ENCODE data around the gene CASKIN1.

GRCh38 chr16:2197765-2198164, 1.4 kb upstream of the CASKIN1 start:
- TF ChIP-seq EP300 (IDR thresholded peaks at IDR 0.05) (no peak), POLR2A (IDR thresholded peaks at IDR 0.05) (no peak)
